Activated CD4-positive, alpha-beta T cell treated with anti-CD3 and anti-CD28 coated beads, Interleukin-2, Interleukin-6, amounts not matched to agents 100 ng/mL and 50 ng/mL, durations not matched to agents 16 hours and 8 hours (primary cell): Measurements from ENCODE around the gene MLH1.

ENCODE experiments used
- DNase-seq: peaks from one replicate; pipeline ENCODE4 v3.0.0-alpha.2; 2020

MLH1 gene

GRCh38 chr3:36981006-36981405 lies 12.3 kb upstream of the MLH1 start:
- no peak for DNase-seq

GRCh38 chr3:36988356-36988755 lies 5.0 kb upstream of the MLH1 start:
- DNase-seq = peak; percentile 29

GRCh38 chr3:36989005-36989404 lies 4.3 kb upstream of the MLH1 start:
- DNase-seq = no peak

GRCh38 chr3:36989568-36989967 lies 3.8 kb upstream of the MLH1 start:
- no peak for DNase-seq

GRCh38 chr3:36991147-36991546 lies 2.2 kb upstream of the MLH1 start:
- DNase-seq = peak; percentile 89

- peak; percentile 42 for DNase-seq
Observed at GRCh38 chr3:36991923-36992805, 1.2 kb upstream of the MLH1 start.

- DNase-seq = peak; percentile 100
Observed at GRCh38 chr3:36992806-36993325, 452 bp upstream of the MLH1 start, which contains the start of gene EPM2AIP1. Gene EPM2AIP1 (minus strand): TSS chr3:36993131. CDS start chr3:36993077, 54 bp downstream.

GRCh38 chr3:37014620-37015019 lies 21.3 kb downstream of the MLH1 start:
- DNase-seq = no peak

GRCh38 chr3:37015642-37016041 lies 22.3 kb downstream of the MLH1 start:
- no peak for DNase-seq

- DNase-seq = no peak
Observed at GRCh38 chr3:37016903-37017302, 23.6 kb downstream of the MLH1 start.

GRCh38 chr3:37017683-37018082 lies 24.4 kb downstream of the MLH1 start:
- DNase-seq = no peak

GRCh38 chr3:37024092-37024491 lies 30.8 kb downstream of the MLH1 start:
- DNase-seq = no peak

- no peak for DNase-seq
Observed at GRCh38 chr3:37024820-37025405, 31.6 kb downstream of the MLH1 start.

GRCh38 chr3:37025561-37026335 lies 32.4 kb downstream of the MLH1 start:
- DNase-seq = no peak

GRCh38 chr3:37026851-37027250 lies 33.5 kb downstream of the MLH1 start:
- no peak for DNase-seq

GRCh38 chr3:37028329-37028728 lies 35.0 kb downstream of the MLH1 start:
- DNase-seq = no peak

- no peak for DNase-seq
Observed at GRCh38 chr3:37029111-37029510, 35.8 kb downstream of the MLH1 start.

GRCh38 chr3:37029516-37030163 lies 36.3 kb downstream of the MLH1 start:
- DNase-seq = no peak

- DNase-seq = no peak
Observed at GRCh38 chr3:37030588-37030987, 37.3 kb downstream of the MLH1 start.

GRCh38 chr3:37031096-37031682 lies 37.9 kb downstream of the MLH1 start:
- DNase-seq = no peak

- no peak for DNase-seq
Observed at GRCh38 chr3:37032961-37033360, 39.6 kb downstream of the MLH1 start.

GRCh38 chr3:37037352-37037751 lies 44.0 kb downstream of the MLH1 start:
- DNase-seq = no peak
